ENCODE data around the gene FGF18.

Gene FGF18

GRCh38 chr5:171470420-171470819 lies 51.0 kb downstream of the FGF18 start:
- no peak for DNase-seq (ENCODE audit: low read depth)

- DNase-seq (ENCODE audit: low read depth), result no peak
Measured at GRCh38 chr5:171474230-171474813, 54.9 kb downstream of the FGF18 start.

- no peak for DNase-seq (ENCODE audit: low read depth)
Measured at GRCh38 chr5:171475596-171475995, 56.1 kb downstream of the FGF18 start.

- DNase-seq (ENCODE audit: low read depth), result no peak
Measured at GRCh38 chr5:171476701-171477100, 57.3 kb downstream of the FGF18 start.

- DNase-seq (ENCODE audit: low read depth), result no peak
Measured at GRCh38 chr5:171477101-171477500, 57.7 kb downstream of the FGF18 start.

GRCh38 chr5:171477666-171478065 lies 58.2 kb downstream of the FGF18 start:
- DNase-seq (ENCODE audit: low read depth), result no peak

GRCh38 chr5:171478946-171479775 lies 59.7 kb downstream of the FGF18 start:
- no peak for DNase-seq (ENCODE audit: low read depth)

- no peak for DNase-seq (ENCODE audit: low read depth)
Measured at GRCh38 chr5:171479776-171480125, 60.3 kb downstream of the FGF18 start.

GRCh38 chr5:171480239-171480638 lies 60.8 kb downstream of the FGF18 start:
- DNase-seq (ENCODE audit: low read depth), result no peak

GRCh38 chr5:171481571-171482433 lies 62.4 kb downstream of the FGF18 start:
- DNase-seq (ENCODE audit: low read depth), result no peak

GRCh38 chr5:171482434-171482730 lies 62.9 kb downstream of the FGF18 start:
- DNase-seq (ENCODE audit: low read depth), result no peak

GRCh38 chr5:171483551-171484135 lies 64.2 kb downstream of the FGF18 start:
- DNase-seq (ENCODE audit: low read depth), result no peak

- DNase-seq (ENCODE audit: low read depth), result no peak
Measured at GRCh38 chr5:171484460-171484899, 65.0 kb downstream of the FGF18 start.

GRCh38 chr5:171485668-171486067 lies 66.2 kb downstream of the FGF18 start:
- DNase-seq (ENCODE audit: low read depth), result no peak

GRCh38 chr5:171486613-171487012 lies 67.2 kb downstream of the FGF18 start:
- DNase-seq (ENCODE audit: low read depth), result no peak

GRCh38 chr5:171488876-171489275 lies 69.4 kb downstream of the FGF18 start:
- DNase-seq (ENCODE audit: low read depth), result no peak

GRCh38 chr5:171492781-171493180 lies 73.3 kb downstream of the FGF18 start:
- DNase-seq (ENCODE audit: low read depth), result no peak

- no peak for DNase-seq (ENCODE audit: low read depth)
Measured at GRCh38 chr5:171493646-171494393, 74.4 kb downstream of the FGF18 start.

- DNase-seq (ENCODE audit: low read depth), result peak; percentile 36
Measured at GRCh38 chr5:171494452-171495121, 75.1 kb downstream of the FGF18 start.

- DNase-seq (ENCODE audit: low read depth), result no peak
Measured at GRCh38 chr5:171495122-171495700, 75.8 kb downstream of the FGF18 start.

- no peak for DNase-seq (ENCODE audit: low read depth)
Measured at GRCh38 chr5:171496456-171496855, 77.0 kb downstream of the FGF18 start.

Measured in HS-5 (cell line).